ENCODE results near the gene ARMC8. TPM values are rescaled to one million over a fixed set of nuclear protein-coding genes. Genes with fewer than 3 reads are reported as not detected.

The ARMC8 gene
- total RNA-seq, 1 donor from 2014 or later, result 82.3 TPM

DNA sequence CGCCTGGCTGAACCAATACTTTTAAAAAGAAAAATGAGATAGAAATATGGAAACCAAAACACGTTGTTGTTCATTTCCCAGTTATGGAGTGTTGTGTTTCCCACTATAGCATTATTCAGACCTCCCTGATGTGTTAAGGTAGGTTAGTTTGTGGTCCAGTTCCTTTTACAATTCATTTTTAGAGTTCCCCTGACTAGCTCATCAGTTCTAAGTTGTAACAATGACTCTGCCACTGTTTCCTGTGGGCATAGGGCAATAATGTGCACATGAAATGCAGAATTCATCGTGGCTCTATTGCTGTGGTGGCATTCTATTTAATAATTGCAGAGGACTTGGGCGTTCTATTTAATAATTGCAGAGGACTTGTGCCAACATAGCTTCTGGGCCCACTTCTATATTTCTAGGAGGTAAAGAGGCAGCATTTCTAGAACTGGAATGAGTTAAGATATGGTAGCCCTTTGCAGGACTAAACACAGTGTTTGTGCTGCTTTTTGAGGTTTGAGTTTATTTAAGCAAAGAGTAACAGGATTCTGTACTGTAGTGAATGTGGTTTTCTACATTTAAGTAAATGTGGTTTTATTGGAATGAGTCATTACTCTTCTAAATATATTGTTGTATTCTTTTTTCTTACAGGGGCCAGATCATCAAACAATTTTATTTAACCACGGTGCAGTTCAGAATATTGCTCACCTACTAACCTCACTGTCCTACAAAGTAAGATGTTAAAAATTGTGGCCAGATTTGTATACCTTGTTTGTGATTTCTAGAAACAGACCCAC is 47.5 kb downstream of the ARMC8 start:
- H3K9me3 Mint-ChIP-seq, result no peaks in the 10 kb centered on the region
- no peak for DNase-seq
- H3K27me3 Mint-ChIP-seq, result no peaks in the 10 kb centered on the region
- no peak overlapping the region for H3K27ac Mint-ChIP-seq
- intact Hi-C loops (cut with micrococcal nuclease), result no loop called here
- no peaks in the 10 kb centered on the region for H3K4me1 Mint-ChIP-seq
- H3K4me3 Mint-ChIP-seq, result no peak overlapping the region
- CTCF ChIA-PET, result no interaction called here
- POLR2A ChIA-PET, result no interaction called here
- H3K36me3 Mint-ChIP-seq (ENCODE audit: low read depth), result peaks cover 78% of the 10 kb centered on the region
- ATAC-seq (ENCODE audit: low read depth), result no peak
- TF ChIP-seq, protein P1, sequence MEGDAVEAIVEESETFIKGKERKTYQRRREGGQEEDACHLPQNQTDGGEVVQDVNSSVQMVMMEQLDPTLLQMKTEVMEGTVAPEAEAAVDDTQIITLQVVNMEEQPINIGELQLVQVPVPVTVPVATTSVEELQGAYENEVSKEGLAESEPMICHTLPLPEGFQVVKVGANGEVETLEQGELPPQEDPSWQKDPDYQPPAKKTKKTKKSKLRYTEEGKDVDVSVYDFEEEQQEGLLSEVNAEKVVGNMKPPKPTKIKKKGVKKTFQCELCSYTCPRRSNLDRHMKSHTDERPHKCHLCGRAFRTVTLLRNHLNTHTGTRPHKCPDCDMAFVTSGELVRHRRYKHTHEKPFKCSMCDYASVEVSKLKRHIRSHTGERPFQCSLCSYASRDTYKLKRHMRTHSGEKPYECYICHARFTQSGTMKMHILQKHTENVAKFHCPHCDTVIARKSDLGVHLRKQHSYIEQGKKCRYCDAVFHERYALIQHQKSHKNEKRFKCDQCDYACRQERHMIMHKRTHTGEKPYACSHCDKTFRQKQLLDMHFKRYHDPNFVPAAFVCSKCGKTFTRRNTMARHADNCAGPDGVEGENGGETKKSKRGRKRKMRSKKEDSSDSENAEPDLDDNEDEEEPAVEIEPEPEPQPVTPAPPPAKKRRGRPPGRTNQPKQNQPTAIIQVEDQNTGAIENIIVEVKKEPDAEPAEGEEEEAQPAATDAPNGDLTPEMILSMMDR (IDR thresholded peaks at IDR 0.05), result no peak

DNA sequence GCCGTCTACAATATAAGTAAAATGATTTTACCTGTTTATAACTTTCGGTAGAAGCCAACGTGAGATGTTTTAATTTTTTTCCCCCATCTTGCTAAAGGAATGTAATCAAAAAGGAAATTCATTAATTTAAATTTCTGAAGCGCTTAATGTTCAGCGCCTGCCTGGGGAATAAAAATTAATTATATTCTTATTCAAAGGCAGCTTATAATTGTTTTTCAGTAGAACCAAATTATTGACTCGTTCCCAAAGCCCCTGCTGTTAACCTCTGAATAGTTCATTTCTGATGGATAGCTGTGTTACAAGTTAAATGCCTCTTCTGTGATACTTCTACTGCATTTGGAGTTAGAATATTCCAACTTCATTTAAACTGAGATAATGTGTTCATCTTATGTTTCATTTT is 51.6 kb downstream of the ARMC8 start:
- CTCF ChIA-PET, result no interaction called here
- Mint-ChIP-seq H3K36me3 (ENCODE audit: low read depth) (peaks cover 67% of the 10 kb centered on the region), H3K4me1 (no peaks in the 10 kb centered on the region), H3K27me3 (no peaks in the 10 kb centered on the region), H3K9me3 (no peaks in the 10 kb centered on the region), H3K27ac (no peak overlapping the region), H3K4me3 (no peak overlapping the region)
- POLR2A ChIA-PET, result no interaction called here
- TF ChIP-seq, protein P1 (IDR thresholded peaks at IDR 0.05), result no peak
- ATAC-seq (ENCODE audit: low read depth), result no peak
- DNase-seq, result no peak
- intact Hi-C loops (cut with micrococcal nuclease), result no loop called here

DNA sequence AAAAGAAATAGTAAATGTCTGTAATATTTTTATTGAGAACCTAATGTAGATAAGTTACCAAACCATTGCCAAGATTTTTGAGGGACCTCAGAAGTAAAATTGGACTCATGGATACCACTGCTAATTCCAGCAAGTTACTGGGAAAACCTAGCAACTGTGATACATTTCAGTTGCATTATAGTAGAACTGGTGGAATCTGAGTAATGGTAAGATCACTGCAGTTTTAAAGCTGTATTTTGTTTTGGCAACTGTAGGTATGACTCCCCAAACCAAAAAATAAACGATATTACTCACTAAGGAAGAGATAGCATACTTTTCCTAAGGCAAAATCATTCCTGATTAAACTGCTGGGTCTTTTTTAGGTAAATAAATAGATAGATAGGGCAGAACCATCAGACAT is 54.0 kb downstream of the ARMC8 start:
- Mint-ChIP-seq H3K27me3 (no peaks in the 10 kb centered on the region), H3K36me3 (ENCODE audit: low read depth) (peaks cover 69% of the 10 kb centered on the region), H3K4me3 (no peak overlapping the region), H3K9me3 (no peaks in the 10 kb centered on the region), H3K27ac (no peak overlapping the region), H3K4me1 (no peaks in the 10 kb centered on the region)
- ATAC-seq (ENCODE audit: low read depth) (no peak), DNase-seq (no peak)
- intact Hi-C loops (cut with micrococcal nuclease), result no loop called here
- ChIA-PET POLR2A (no interaction called here), CTCF (no interaction called here)
- TF ChIP-seq, protein P1 (IDR thresholded peaks at IDR 0.05), result no peak

DNA sequence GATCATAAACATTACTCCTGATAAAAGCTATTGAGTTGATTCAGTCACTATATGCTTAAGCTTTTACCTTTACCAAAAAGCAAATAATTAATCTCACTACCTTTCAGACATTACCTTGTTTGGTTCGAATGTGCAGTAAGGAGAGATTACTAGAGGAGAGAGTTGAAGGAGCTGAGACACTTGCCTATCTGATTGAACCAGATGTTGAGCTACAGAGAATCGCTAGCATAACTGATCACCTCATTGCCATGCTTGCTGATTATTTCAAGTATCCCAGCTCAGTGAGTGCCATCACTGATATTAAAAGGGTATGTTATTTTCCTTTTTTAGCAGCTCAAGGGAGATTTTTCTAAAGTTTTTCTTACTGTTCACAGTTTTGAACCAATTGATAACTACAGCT is 54.6 kb downstream of the ARMC8 start:
- POLR2A ChIA-PET, result interaction anchor here (0.6 kb wide), 1 partner anchor 17 kb away, joined by 11 read pairs; no protein-coding TSS in a partner anchor
- no peaks in the 10 kb centered on the region for H3K27me3 Mint-ChIP-seq
- DNase-seq (no peak), ATAC-seq (ENCODE audit: low read depth) (no peak)
- TF ChIP-seq, protein P1 (IDR thresholded peaks at IDR 0.05), result no peak
- no peaks in the 10 kb centered on the region for H3K4me1 Mint-ChIP-seq
- no peak overlapping the region for H3K4me3 Mint-ChIP-seq
- CTCF ChIA-PET, result no interaction called here
- no peak overlapping the region for H3K27ac Mint-ChIP-seq
- intact Hi-C loops (cut with micrococcal nuclease), result no loop called here
- no peaks in the 10 kb centered on the region for H3K9me3 Mint-ChIP-seq
- H3K36me3 Mint-ChIP-seq (ENCODE audit: low read depth), result peaks cover 66% of the 10 kb centered on the region

DNA sequence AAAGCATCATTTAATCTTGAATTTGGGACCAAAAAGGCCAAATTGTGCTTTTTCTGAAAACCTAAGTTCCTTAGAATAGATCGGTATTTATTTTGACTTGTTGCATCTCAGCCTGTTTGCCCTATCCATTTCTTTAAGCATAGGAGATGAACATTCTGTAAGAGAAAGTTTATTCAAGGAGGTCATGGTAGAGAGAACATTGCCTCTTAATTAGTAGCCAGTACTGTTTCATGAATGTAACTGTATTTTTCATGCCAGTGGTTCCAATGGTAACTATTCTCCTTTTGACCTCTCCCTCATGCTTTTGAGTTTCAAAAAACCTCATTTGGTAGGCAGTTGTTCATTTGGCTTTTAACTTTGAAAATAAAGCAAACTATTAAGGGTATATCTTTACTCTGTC is 55.4 kb downstream of the ARMC8 start:
- POLR2A ChIA-PET, result no interaction called here
- intact Hi-C loops (cut with micrococcal nuclease), result no loop called here
- CTCF ChIA-PET, result no interaction called here
- ATAC-seq (ENCODE audit: low read depth) (no peak), DNase-seq (no peak)
- no peaks in the 10 kb centered on the region for H3K27me3 Mint-ChIP-seq
- H3K36me3 Mint-ChIP-seq (ENCODE audit: low read depth), result peaks cover 67% of the 10 kb centered on the region
- H3K9me3 Mint-ChIP-seq, result no peaks in the 10 kb centered on the region
- no peak overlapping the region for H3K4me3 Mint-ChIP-seq
- TF ChIP-seq, protein P1 (IDR thresholded peaks at IDR 0.05), result no peak
- H3K4me1 Mint-ChIP-seq, result no peaks in the 10 kb centered on the region
- H3K27ac Mint-ChIP-seq, result no peak overlapping the region
